Skeletal muscle tissue (tissue), 4 donors: ENCODE measurements around the gene DAB2IP. TPM values are rescaled to one million over a fixed set of nuclear protein-coding genes. Genes with fewer than 3 reads are reported as not detected.

ENCODE experiments used
- H3K27ac ChIP-seq: one replicate; pipeline ENCODE4 v1.7.0; 2013; ENCODE audit warnings: mild to moderate bottlenecking, low read depth, low read length, inconsistent platforms
- H3K27me3 ChIP-seq, 3 donors: one replicate each; pipeline ENCODE4 v1.7.0; 2013; ENCODE audit warnings: low read length in 3 of 3; ENCODE audit not compliant: control insufficient read depth in 3 of 3, insufficient read depth in 3 of 3
- H3K36me3 ChIP-seq, 3 donors: one replicate each; pipeline ENCODE4 v1.7.0; 2013; ENCODE audit warnings: low read length in 3 of 3; ENCODE audit not compliant: control insufficient read depth in 3 of 3, insufficient read depth in 3 of 3
- H3K4me1 ChIP-seq, 3 donors: one replicate each; pipeline ENCODE4 v1.7.0; 2013; ENCODE audit warnings: low read length in 3 of 3, mild to moderate bottlenecking in 3 of 3; ENCODE audit not compliant: control insufficient read depth in 3 of 3, insufficient read depth in 3 of 3
- H3K4me3 ChIP-seq, 3 donors: one replicate each; pipeline ENCODE4 v1.7.0; 2013; ENCODE audit warnings: low read length in 3 of 3
- H3K9ac ChIP-seq, 3 donors: one replicate each; pipeline ENCODE4 v1.7.0; 2013; ENCODE audit warnings: low read length in 3 of 3, mild to moderate bottlenecking in 3 of 3, moderate library complexity in 2 of 3, low read depth in 1 of 3
- H3K9me3 ChIP-seq, 3 donors: one replicate each; pipeline ENCODE4 v1.7.0; 2013; ENCODE audit warnings: low read length in 3 of 3; ENCODE audit not compliant: control insufficient read depth in 3 of 3
- total RNA-seq: library from RNA; depleted of rRNA; stranded (reverse); fragments of >200 nt; gene quantifications from one replicate; pipeline ENCODE4 v1.2.3, GENCODE V29; 2014
- donor health status: Osteomylitis.

The DAB2IP gene
- total RNA-seq, 1 donor from 2014 or later = 12.5 TPM

DNA sequence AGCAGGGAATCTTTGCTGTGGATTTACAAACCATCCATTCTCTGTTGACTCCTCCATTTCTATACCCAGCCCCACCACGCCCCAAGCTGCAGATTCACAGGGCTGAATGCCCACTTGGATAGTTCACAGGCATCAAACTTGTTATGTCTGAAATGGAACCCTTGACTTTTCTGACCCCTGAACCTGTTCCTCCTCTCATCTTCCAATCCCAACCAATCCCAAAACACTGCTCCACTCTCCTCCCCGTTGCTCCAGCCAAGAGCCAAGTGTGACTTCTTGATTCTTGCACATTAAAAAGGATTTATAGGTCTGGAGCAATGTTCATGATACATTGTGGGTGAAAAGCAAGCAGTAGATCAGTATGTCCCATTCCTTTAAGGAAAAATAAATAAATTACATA is 145.6 kb downstream of the DAB2IP start:
- no peaks in the 10 kb centered on the region for H3K4me1 ChIP-seq
- H3K4me3 ChIP-seq = no peak overlapping the region
- H3K9ac ChIP-seq = no peak overlapping the region
- no peaks in the 10 kb centered on the region for H3K36me3 ChIP-seq
- no peaks in the 10 kb centered on the region for H3K9me3 ChIP-seq
- H3K27ac ChIP-seq = no peak overlapping the region
- no peaks in the 10 kb centered on the region for H3K27me3 ChIP-seq

- H3K9me3 ChIP-seq = no peaks in the 10 kb centered on the region
- no peak overlapping the region for H3K27ac ChIP-seq
- peaks cover 0 to 3% (median 0%) of the 10 kb centered on the region in 3 donors for H3K27me3 ChIP-seq
- H3K4me3 ChIP-seq = no peak overlapping the region
- no peaks in the 10 kb centered on the region for H3K36me3 ChIP-seq
- no peaks in the 10 kb centered on the region for H3K4me1 ChIP-seq
- H3K9ac ChIP-seq = no peak overlapping the region
Measured at GRCh38 chr9:121798941-121799340, 147.5 kb downstream of the DAB2IP start.

GRCh38 chr9:121800376-121800775 is 148.9 kb downstream of the DAB2IP start:
- H3K9ac ChIP-seq = no peak overlapping the region
- H3K9me3 ChIP-seq = peaks cover 0 to 2% (median 0%) of the 10 kb centered on the region in 3 donors
- H3K36me3 ChIP-seq = no peaks in the 10 kb centered on the region

GRCh38 chr9:121801579-121801978 is 150.1 kb downstream of the DAB2IP start:
- Histone ChIP-seq H3K36me3 (no peaks in the 10 kb centered on the region), H3K27me3 (peaks cover 0 to 3% (median 0%) of the 10 kb centered on the region in 3 donors), H3K27ac (no peak overlapping the region), H3K9me3 (peaks cover 0 to 2% (median 0%) of the 10 kb centered on the region in 3 donors), H3K9ac (no peak overlapping the region), H3K4me1 (no peaks in the 10 kb centered on the region), H3K4me3 (no peak overlapping the region)

More at GRCh38 chr9:121800376-121800775, 148.9 kb downstream of the DAB2IP start:
- Histone ChIP-seq H3K4me1 (no peaks in the 10 kb centered on the region), H3K27me3 (peaks cover 0 to 3% (median 0%) of the 10 kb centered on the region in 3 donors), H3K4me3 (no peak overlapping the region), H3K27ac (no peak overlapping the region)

GRCh38 chr9:121802753-121803152 is 151.3 kb downstream of the DAB2IP start:
- Histone ChIP-seq H3K4me3 (no peak overlapping the region), H3K9ac (no peak overlapping the region), H3K4me1 (no peaks in the 10 kb centered on the region), H3K27me3 (peaks cover 0 to 3% (median 0%) of the 10 kb centered on the region in 3 donors), H3K27ac (no peak overlapping the region), H3K36me3 (no peaks in the 10 kb centered on the region), H3K9me3 (peaks cover 0 to 2% (median 0%) of the 10 kb centered on the region in 3 donors)

DNA sequence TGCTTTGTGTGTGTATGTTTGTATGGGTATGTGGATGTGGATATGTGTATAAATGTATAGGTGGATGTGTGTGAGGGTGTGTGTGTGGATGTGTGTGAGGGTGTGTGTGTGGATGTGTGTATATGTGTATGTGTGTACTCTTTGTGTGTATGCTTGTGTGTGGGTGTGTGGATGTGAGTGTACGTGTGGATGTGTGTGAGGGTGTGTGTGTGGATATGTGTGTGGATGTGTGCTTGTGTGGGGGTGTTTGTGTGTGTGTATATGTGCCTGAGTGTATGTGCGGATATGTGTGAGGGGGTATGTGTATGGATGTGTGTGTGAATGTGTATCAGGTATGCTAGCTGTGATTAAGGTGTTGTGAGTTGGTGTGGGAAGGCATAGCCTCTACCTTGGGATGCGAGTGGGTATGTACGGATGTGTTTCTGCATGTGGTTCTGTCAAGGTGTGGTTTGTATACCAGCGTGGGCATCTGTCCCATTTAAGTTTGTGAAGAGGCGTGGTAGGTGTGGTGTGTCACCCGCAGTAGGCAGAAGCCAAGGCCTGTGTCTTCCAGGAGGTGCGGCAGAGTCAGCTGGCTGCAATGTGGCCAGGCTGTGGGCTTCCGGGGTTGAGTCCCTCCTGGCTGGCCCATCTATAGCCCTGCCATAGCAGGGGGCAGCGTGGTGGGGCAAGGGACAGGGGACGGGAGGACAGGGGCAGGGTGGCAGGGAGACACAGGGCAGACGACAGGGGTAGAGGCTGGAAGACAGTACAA is 155.8 kb downstream of the DAB2IP start:
- peaks cover 0 to 2% (median 0%) of the 10 kb centered on the region in 3 donors for H3K9me3 ChIP-seq
- H3K4me3 ChIP-seq = no peak overlapping the region
- no peak overlapping the region for H3K9ac ChIP-seq
- H3K27ac ChIP-seq = no peak overlapping the region
- H3K27me3 ChIP-seq = peaks cover 0 to 3% (median 0%) of the 10 kb centered on the region in 3 donors
- no peaks in the 10 kb centered on the region for H3K36me3 ChIP-seq
- H3K4me1 ChIP-seq = no peaks in the 10 kb centered on the region

DNA sequence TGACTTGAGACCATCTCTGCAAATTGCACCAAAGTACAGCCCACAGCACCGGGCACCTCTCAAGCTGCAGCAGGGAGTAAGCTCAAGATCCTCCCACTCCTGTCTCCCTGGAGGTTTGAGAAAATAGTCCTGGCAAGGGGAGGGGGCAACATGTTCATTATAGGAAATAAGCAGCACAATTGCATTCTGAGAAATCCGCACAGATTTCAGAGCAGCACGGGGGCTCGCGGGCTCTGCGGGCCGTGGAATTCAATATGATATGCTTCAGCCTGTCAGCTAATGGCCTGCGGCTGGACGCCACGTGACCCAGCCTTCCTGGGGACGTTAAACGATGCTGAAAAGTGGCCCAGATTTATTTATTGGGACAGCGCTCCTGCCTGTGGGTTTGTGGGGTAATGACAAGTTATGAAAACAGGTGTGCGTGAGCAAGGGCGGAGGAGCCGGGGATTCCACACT is 156.4 kb downstream of the DAB2IP start:
- H3K4me3 ChIP-seq = no peak overlapping the region
- H3K4me1 ChIP-seq = no peaks in the 10 kb centered on the region
- H3K27me3 ChIP-seq = peaks cover 0 to under 1% (median 0%) of the 10 kb centered on the region in 3 donors
- H3K36me3 ChIP-seq = no peaks in the 10 kb centered on the region
- no peak overlapping the region for H3K27ac ChIP-seq
- no peak overlapping the region for H3K9ac ChIP-seq
- H3K9me3 ChIP-seq = peaks cover 0 to 2% (median 0%) of the 10 kb centered on the region in 3 donors

DNA sequence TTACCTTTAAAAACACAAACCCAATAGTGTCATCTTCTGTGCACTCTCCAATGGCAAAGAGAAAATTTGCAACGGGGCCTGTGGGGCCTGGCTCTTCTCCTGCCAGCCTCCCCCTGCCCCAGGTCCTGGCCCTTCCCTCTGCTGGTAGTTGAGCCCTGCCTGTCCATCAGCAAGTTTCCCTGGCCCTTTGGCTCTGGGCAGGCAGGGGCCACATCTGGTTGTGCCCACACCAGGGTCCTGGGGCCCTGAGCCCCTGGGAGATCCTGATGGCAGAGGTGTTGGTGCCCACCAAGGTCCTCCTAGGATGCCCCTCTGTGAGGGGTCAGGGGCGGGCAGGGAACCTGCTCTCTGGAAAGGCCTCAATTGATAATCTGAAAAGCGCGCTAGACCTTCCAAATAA is 157.3 kb downstream of the DAB2IP start:
- Histone ChIP-seq H3K9me3 (peaks cover 0 to 2% (median 0%) of the 10 kb centered on the region in 3 donors), H3K4me3 (no peak overlapping the region), H3K9ac (no peak overlapping the region), H3K27me3 (no peaks in the 10 kb centered on the region), H3K27ac (no peak overlapping the region), H3K4me1 (no peaks in the 10 kb centered on the region), H3K36me3 (no peaks in the 10 kb centered on the region)

- Histone ChIP-seq H3K36me3 (no peaks in the 10 kb centered on the region), H3K9me3 (no peaks in the 10 kb centered on the region), H3K27me3 (no peaks in the 10 kb centered on the region), H3K9ac (no peak overlapping the region), H3K4me3 (no peak overlapping the region), H3K27ac (no peak overlapping the region), H3K4me1 (no peaks in the 10 kb centered on the region)
Measured at GRCh38 chr9:121809356-121810050, 158.1 kb downstream of the DAB2IP start.

- H3K36me3 ChIP-seq = no peaks in the 10 kb centered on the region
- no peak overlapping the region for H3K27ac ChIP-seq
Measured at GRCh38 chr9:121810489-121810888, 159.1 kb downstream of the DAB2IP start.

More at GRCh38 chr9:121810489-121810888, 159.1 kb downstream of the DAB2IP start:
- Histone ChIP-seq H3K4me1 (no peaks in the 10 kb centered on the region), H3K9ac (no peak overlapping the region), H3K27me3 (no peaks in the 10 kb centered on the region), H3K4me3 (no peak overlapping the region), H3K9me3 (no peaks in the 10 kb centered on the region)
